ENCODE data around the gene CYP4F22. TPM values are rescaled to one million over a fixed set of nuclear protein-coding genes. Genes with fewer than 3 reads are reported as not detected.

The CYP4F22 gene
- total RNA-seq, 2 donors from 2014 or later = not detected

GRCh38 chr19:15577184-15577771 is 69.0 kb downstream of the CYP4F22 start:
- Mint-ChIP-seq H3K4me3 (no peak overlapping the region), H3K9me3 (peaks cover 84% of the 10 kb centered on the region), H3K27ac (no peak overlapping the region), H3K27me3 (ENCODE audit: insufficient read depth) (no peaks in the 10 kb centered on the region), H3K36me3 (ENCODE audit: low read depth) (no peaks in the 10 kb centered on the region), H3K4me1 (no peaks in the 10 kb centered on the region)
- Histone ChIP-seq H3K9me3 (ENCODE audit: control insufficient read depth, low read length) (peaks cover 53% of the 10 kb centered on the region), H3K27ac (ENCODE audit: low read depth, low read length) (no peak overlapping the region), H3K27me3 (ENCODE audit: control insufficient read depth, insufficient read depth, low read length, poor library complexity, severe bottlenecking) (no peaks in the 10 kb centered on the region), H3K4me3 (ENCODE audit: low read length) (no peak overlapping the region), H3K9ac (ENCODE audit: extremely low read depth, low read length, poor library complexity, severe bottlenecking) (no peak overlapping the region), H3K4me1 (ENCODE audit: control insufficient read depth, insufficient read depth, low read length) (no peaks in the 10 kb centered on the region), H3K36me3 (ENCODE audit: control insufficient read depth, insufficient read depth, low read length) (no peaks in the 10 kb centered on the region)
- DNase-seq = peak; percentile 48
- TF ChIP-seq CTCF (conservative IDR thresholded peaks at IDR 0.05) = no peak
- 77 to 80% methylated on average over 2 to 6 of the region's 6 CpGs for WGBS, 2 experiments (ENCODE audit: insufficient coverage in 1 of 2, insufficient read length in 1 of 2)

GRCh38 chr19:15583346-15583745 is 75.0 kb downstream of the CYP4F22 start:
- H3K36me3 Mint-ChIP-seq (ENCODE audit: low read depth) = no peaks in the 10 kb centered on the region
- H3K4me3 Mint-ChIP-seq = no peak overlapping the region
- H3K36me3 ChIP-seq (ENCODE audit: control insufficient read depth, insufficient read depth, low read length) = no peaks in the 10 kb centered on the region
- H3K9me3 Mint-ChIP-seq = peaks cover 74% of the 10 kb centered on the region
- TF ChIP-seq CTCF (conservative IDR thresholded peaks at IDR 0.05) = no peak
- H3K27ac ChIP-seq (ENCODE audit: low read depth, low read length) = no peak overlapping the region
- 85% methylated on average over 9 to 11 of the region's 12 CpGs for WGBS, 2 experiments (ENCODE audit: insufficient coverage in 1 of 2, insufficient read length in 1 of 2)
- DNase-seq = no peak
- no peaks in the 10 kb centered on the region for H3K4me1 Mint-ChIP-seq
- peaks cover 2% of the 10 kb centered on the region for H3K27me3 Mint-ChIP-seq (ENCODE audit: insufficient read depth)
- no peak overlapping the region for H3K27ac Mint-ChIP-seq
- H3K27me3 ChIP-seq (ENCODE audit: control insufficient read depth, insufficient read depth, low read length, poor library complexity, severe bottlenecking) = no peaks in the 10 kb centered on the region
- H3K9ac ChIP-seq (ENCODE audit: extremely low read depth, low read length, poor library complexity, severe bottlenecking) = no peak overlapping the region
- no peak overlapping the region for H3K4me3 ChIP-seq (ENCODE audit: low read length)
- peaks cover 37% of the 10 kb centered on the region for H3K9me3 ChIP-seq (ENCODE audit: control insufficient read depth, low read length)
- H3K4me1 ChIP-seq (ENCODE audit: control insufficient read depth, insufficient read depth, low read length) = no peaks in the 10 kb centered on the region

- 81 to 100% methylated on average over 1 to 10 of the region's 10 CpGs for WGBS, 2 experiments (ENCODE audit: insufficient coverage in 1 of 2, insufficient read length in 1 of 2)
- no peak for DNase-seq
- H3K4me3 Mint-ChIP-seq = no peak overlapping the region
- no peak overlapping the region for H3K27ac ChIP-seq (ENCODE audit: low read depth, low read length)
- no peaks in the 10 kb centered on the region for H3K36me3 ChIP-seq (ENCODE audit: control insufficient read depth, insufficient read depth, low read length)
- H3K27me3 ChIP-seq (ENCODE audit: control insufficient read depth, insufficient read depth, low read length, poor library complexity, severe bottlenecking) = no peaks in the 10 kb centered on the region
- H3K27me3 Mint-ChIP-seq (ENCODE audit: insufficient read depth) = peaks cover 2% of the 10 kb centered on the region
- no peak for TF ChIP-seq CTCF (conservative IDR thresholded peaks at IDR 0.05)
- H3K36me3 Mint-ChIP-seq (ENCODE audit: low read depth) = no peaks in the 10 kb centered on the region
- H3K4me1 Mint-ChIP-seq = no peaks in the 10 kb centered on the region
- no peak overlapping the region for H3K27ac Mint-ChIP-seq
- peaks cover 78% of the 10 kb centered on the region for H3K9me3 Mint-ChIP-seq
- peaks cover 40% of the 10 kb centered on the region for H3K9me3 ChIP-seq (ENCODE audit: control insufficient read depth, low read length)
- no peak overlapping the region for H3K4me3 ChIP-seq (ENCODE audit: low read length)
- H3K4me1 ChIP-seq (ENCODE audit: control insufficient read depth, insufficient read depth, low read length) = no peaks in the 10 kb centered on the region
- H3K9ac ChIP-seq (ENCODE audit: extremely low read depth, low read length, poor library complexity, severe bottlenecking) = no peak overlapping the region
These were observed 75.8 kb downstream of the CYP4F22 start for GRCh38 chr19:15584095-15584494.
